Measurements from ENCODE around the gene AGAP5. TPM values are rescaled to one million over a fixed set of nuclear protein-coding genes. Genes with fewer than 3 reads are reported as not detected.

The AGAP5 gene
- total and polyA plus RNA-seq, 10 of the 15 experiments (the other 5 are each of a cell fraction or from before 2014, with no cell fraction given): 0.68 to 8.5 (median 6.7) TPM; not detected in 1

- no peak for TF ChIP-seq NRF1 (conservative IDR thresholded peaks at IDR 0.05; ENCODE audit: low read depth, low read length)
Measured at GRCh38 chr10:73647875-73648651, 49.8 kb downstream of the AGAP5 start (continued).

GRCh38 chr10:73647211-73647874, 50.6 kb downstream of the AGAP5 start:
- ChIA-PET SMC1A (ENCODE audit: uncharacterized antibody, unreplicated experiment) (interaction anchor here (1.5 to 4.8 kb wide), 2 partner anchors 20 to 117 kb away, joined by 3 to 23 read pairs; no protein-coding TSS in a partner anchor), RAD21 (ENCODE audit: unreplicated experiment) (interaction anchor here (0.7 to 5.4 kb wide), 2 partner anchors 57 to 118 kb away, joined by 3 to 96 read pairs; no protein-coding TSS in a partner anchor), POLR2A (interaction anchor here (0.5 to 0.7 kb wide), 2 partner anchors 10 to 204 kb away, joined by 4 to 5 read pairs; no protein-coding TSS in a partner anchor), CTCF (interaction anchor here (1.0 to 1.7 kb wide), 2 partner anchors 109 to 116 kb away, joined by 3 read pairs; no protein-coding TSS in a partner anchor)
- Histone ChIP-seq H3K9me3 (replicated peaks; ENCODE audit: control insufficient read depth, insufficient read depth, low read length) (no peaks in the 10 kb centered on the region), H3K4me2 (ENCODE audit: control insufficient read depth, insufficient read depth) (peak overlapping the region; percentile 59; the same call in 1 of the 2 replicates), H2AFZ (ENCODE audit: control insufficient read depth, low read depth, low read length) (peak overlapping the region; percentile 50), H3K27me3 (replicated peaks in 1 of 2; ENCODE audit: control insufficient read depth in 2 of 2, insufficient read depth in 2 of 2, low read length in 1 of 2) (no peaks in the 10 kb centered on the region), H3K9ac (ENCODE audit: control insufficient read depth, insufficient read depth, low read length) (peak overlapping the region; percentile 11; the same call in 1 of the 2 replicates), H3K79me2 (ENCODE audit: control insufficient read depth, insufficient read depth, low read length) (no peaks in the 10 kb centered on the region), H3K36me3 (ENCODE audit: control insufficient read depth in 2 of 2, insufficient read depth in 2 of 2, low read length in 1 of 2) (no peaks in the 10 kb centered on the region), H4K20me1 (ENCODE audit: control insufficient read depth, insufficient read depth) (no peaks in the 10 kb centered on the region), H3K27ac (ENCODE audit: control insufficient read depth, insufficient read depth) (no peak overlapping the region), H3K4me3 (no peak overlapping the region; the same call in 1 of the 2 replicates), H3K4me1 (ENCODE audit: control insufficient read depth, insufficient read depth, low read length) (peaks cover 34% of the 10 kb centered on the region)
- DNase-seq (ENCODE audit: low read depth, low spot score): no peak
- BruUV-seq (replicated peaks): no TSS peak
- FAIRE-seq: no peak
- WGBS (ENCODE audit: insufficient coverage, insufficient replicate concordance, low lambda C conversion rate, missing lambda C conversion rate): 34% methylated on average over 28 of the region's 32 CpGs
- TF ChIP-seq CREM (IDR thresholded peaks at IDR 0.05; ENCODE audit: low read depth) (no peak), BHLHE40 (IDR thresholded peaks at IDR 0.05; ENCODE audit: borderline replicate concordance in 1 of 2, low read depth in 2 of 2, low read length in 1 of 2) (peak; percentile 14 to 43; a peak in 1 of 4 replicates), USF1 (IDR thresholded peaks at IDR 0.05; ENCODE audit: borderline replicate concordance, extremely low read length, insufficient read depth, low read depth, low read length) (peak; percentile 60)
- intact Hi-C loops (cut with micrococcal nuclease; ENCODE audit: unreplicated experiment) (no loop called here), in situ Hi-C loops (cut with MboI) (no loop called here)
- no peak for ATAC-seq
